Nephron progenitor cell (in vitro differentiated cells): Measurements from ENCODE around the gene RET.
A peak's percentile ranks its signal among the peaks of the same experiment; 100 is the strongest.

Experiments used
- DNase-seq: peaks from one replicate; pipeline ENCODE4 v3.0.0; 2021
- H3K27ac Mint-ChIP-seq: 2 replicates; pipeline ENCODE4 v1.8.0; 2021; ENCODE audit warnings: mild to moderate bottlenecking, moderate library complexity, mixed read lengths
- H3K27me3 Mint-ChIP-seq: 2 replicates; pipeline ENCODE4 v1.8.0; 2021; ENCODE audit warnings: mild to moderate bottlenecking, low read depth, mixed read lengths; ENCODE audit not compliant: poor library complexity
- H3K36me3 Mint-ChIP-seq: 2 replicates; pipeline ENCODE4 v1.8.0; 2021; ENCODE audit warnings: low read depth, mixed read lengths
- H3K4me1 Mint-ChIP-seq: 2 replicates; pipeline ENCODE4 v1.8.0; 2021; ENCODE audit warnings: mixed read lengths
- H3K4me3 Mint-ChIP-seq: 2 replicates; pipeline ENCODE4 v1.8.0; 2021; ENCODE audit warnings: mild to moderate bottlenecking, moderate library complexity, mixed read lengths
- H3K9me3 Mint-ChIP-seq: 2 replicates; pipeline ENCODE4 v1.8.0; 2021; ENCODE audit warnings: mild to moderate bottlenecking, moderate library complexity, mixed read lengths
- CTCF ChIP-seq: fragments of 200-600 bp; sonication (generic); IDR thresholded peaks from 2 replicates; pipeline ENCODE4 v1.5.0; 2021; ENCODE audit warnings: antibody characterized with exemption

RET gene

GRCh38 chr10:43076876-43077420, at the start of gene RET:
TSS of gene RET (plus strand) at chr10:43077069. CDS start at chr10:43077259, 190 bp downstream.
- Mint-ChIP-seq H3K4me3 (peak within 1 kb of the TSS; percentile 76), H3K36me3 (no peaks in the 10 kb centered on the region), H3K4me1 (no peaks in the 10 kb centered on the region), H3K27ac (no peak within 1 kb of the TSS), H3K27me3 (peaks cover 95% of the 10 kb centered on the region), H3K9me3 (no peaks in the 10 kb centered on the region)
- no peak for TF ChIP-seq CTCF
- DNase-seq: peak; percentile 73

GRCh38 chr10:43027331-43027955, 49.4 kb upstream of the RET start:
- peak overlapping the region; percentile 76 for H3K4me3 Mint-ChIP-seq
- H3K4me1 Mint-ChIP-seq: peaks cover 34% of the 10 kb centered on the region
- no peak overlapping the region for H3K27ac Mint-ChIP-seq
- peaks cover 74% of the 10 kb centered on the region for H3K27me3 Mint-ChIP-seq
- TF ChIP-seq CTCF: no peak
- no peak for DNase-seq
- H3K9me3 Mint-ChIP-seq: peaks cover 24% of the 10 kb centered on the region
- no peaks in the 10 kb centered on the region for H3K36me3 Mint-ChIP-seq

- H3K27me3 Mint-ChIP-seq: peaks cover 71% of the 10 kb centered on the region
- H3K36me3 Mint-ChIP-seq: no peaks in the 10 kb centered on the region
- H3K4me3 Mint-ChIP-seq: no peak overlapping the region
- H3K4me1 Mint-ChIP-seq: peaks cover 34% of the 10 kb centered on the region
- TF ChIP-seq CTCF: no peak
- H3K9me3 Mint-ChIP-seq: peaks cover 31% of the 10 kb centered on the region
- no peak overlapping the region for H3K27ac Mint-ChIP-seq
- no peak for DNase-seq
These were observed 48.7 kb upstream of the RET start for GRCh38 chr10:43028143-43028542.

GRCh38 chr10:43029043-43029442, 47.8 kb upstream of the RET start:
- no peak for TF ChIP-seq CTCF
- DNase-seq: no peak
- peaks cover 62% of the 10 kb centered on the region for H3K27me3 Mint-ChIP-seq
- H3K9me3 Mint-ChIP-seq: peaks cover 36% of the 10 kb centered on the region
- peaks cover 34% of the 10 kb centered on the region for H3K4me1 Mint-ChIP-seq
- no peak overlapping the region for H3K4me3 Mint-ChIP-seq
- no peak overlapping the region for H3K27ac Mint-ChIP-seq
- H3K36me3 Mint-ChIP-seq: no peaks in the 10 kb centered on the region

DNA sequence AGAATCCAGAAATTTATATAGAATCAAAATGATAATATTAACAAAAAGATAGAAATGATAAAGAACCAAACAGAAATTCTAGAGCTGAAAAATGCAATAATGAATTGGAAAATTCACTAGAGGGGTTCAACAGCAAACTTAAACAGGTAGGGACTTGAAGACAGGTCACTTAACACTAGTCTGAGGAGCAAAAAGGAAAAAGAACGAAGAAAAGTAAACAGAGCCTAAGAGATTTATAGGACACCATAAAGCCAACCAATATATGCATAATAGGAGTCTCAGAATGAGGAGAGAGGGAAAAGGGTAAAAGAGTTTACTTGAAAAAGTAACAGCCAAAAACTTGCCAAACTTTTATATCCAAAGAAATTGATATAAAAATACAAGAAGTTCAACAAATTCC, 44.3 kb upstream of the RET start:
- no peak overlapping the region for H3K4me3 Mint-ChIP-seq
- peaks cover 16% of the 10 kb centered on the region for H3K4me1 Mint-ChIP-seq
- no peaks in the 10 kb centered on the region for H3K36me3 Mint-ChIP-seq
- peaks cover 42% of the 10 kb centered on the region for H3K27me3 Mint-ChIP-seq
- no peak for TF ChIP-seq CTCF
- no peak overlapping the region for H3K27ac Mint-ChIP-seq
- H3K9me3 Mint-ChIP-seq: peaks cover 43% of the 10 kb centered on the region
- DNase-seq: no peak

DNA sequence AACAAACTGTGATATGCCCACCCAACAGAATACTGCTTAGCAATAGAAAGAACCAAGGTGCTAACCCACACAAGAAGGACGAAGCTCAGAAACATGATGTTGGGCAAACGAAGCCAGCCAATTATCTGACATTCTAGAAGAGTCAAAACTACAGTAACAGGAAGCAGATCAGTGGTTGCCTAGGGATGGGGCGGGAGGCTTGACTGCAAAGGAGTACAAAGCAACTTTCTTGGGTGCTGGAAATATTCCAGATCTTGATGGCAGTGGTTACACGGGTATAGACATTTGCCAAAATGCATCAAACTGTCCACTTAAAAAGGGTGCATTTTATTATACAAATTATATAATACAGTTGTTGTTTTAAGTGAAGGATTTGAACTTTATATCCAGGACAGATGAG, 41.1 kb upstream of the RET start:
- peaks cover 13% of the 10 kb centered on the region for H3K27me3 Mint-ChIP-seq
- no peak for DNase-seq
- no peak for TF ChIP-seq CTCF
- no peak overlapping the region for H3K27ac Mint-ChIP-seq
- H3K9me3 Mint-ChIP-seq: peaks cover 34% of the 10 kb centered on the region
- no peak overlapping the region for H3K4me3 Mint-ChIP-seq
- H3K36me3 Mint-ChIP-seq: no peaks in the 10 kb centered on the region
- peaks cover 11% of the 10 kb centered on the region for H3K4me1 Mint-ChIP-seq
